ENCODE measurements around the gene LHX3. TPM values are rescaled to one million over a fixed set of nuclear protein-coding genes. Genes with fewer than 3 reads are reported as not detected.

Gene LHX3
- total RNA-seq, 1 donor from 2014 or later: not detected

- ATAC-seq (no peak), DNase-seq (ENCODE audit: low spot score) (no peak)
Measured at GRCh38 chr9:136194540-136194939, 10.4 kb downstream of the LHX3 start.

GRCh38 chr9:136193891-136194279, 11.0 kb downstream of the LHX3 start:
- no peak for DNase-seq (ENCODE audit: low spot score)
- no peak for ATAC-seq

- ATAC-seq (no peak), DNase-seq (ENCODE audit: low spot score) (no peak)
Measured at GRCh38 chr9:136193127-136193890, 11.6 kb downstream of the LHX3 start.

- DNase-seq (ENCODE audit: low spot score): no peak
- no peak for ATAC-seq
Measured at GRCh38 chr9:136192289-136193126, 12.4 kb downstream of the LHX3 start.

GRCh38 chr9:136191960-136192286, 13.0 kb downstream of the LHX3 start:
- no peak for ATAC-seq
- no peak for DNase-seq (ENCODE audit: low spot score)

GRCh38 chr9:136191099-136191959, 13.6 kb downstream of the LHX3 start:
- DNase-seq (ENCODE audit: low spot score) (no peak), ATAC-seq (no peak)

- ATAC-seq (no peak), DNase-seq (ENCODE audit: low spot score) (no peak)
Measured at GRCh38 chr9:136190656-136191055, 14.3 kb downstream of the LHX3 start.

- ATAC-seq (no peak), DNase-seq (ENCODE audit: low spot score) (no peak)
Measured at GRCh38 chr9:136190237-136190601, 14.7 kb downstream of the LHX3 start.

- ATAC-seq: no peak
- no peak for DNase-seq (ENCODE audit: low spot score)
Measured at GRCh38 chr9:136189394-136190236, 15.3 kb downstream of the LHX3 start.

GRCh38 chr9:136187683-136188586, 17.0 kb downstream of the LHX3 start:
- no peak for ATAC-seq
- no peak for DNase-seq (ENCODE audit: low spot score)

- DNase-seq (ENCODE audit: low spot score) (no peak), ATAC-seq (no peak)
Measured at GRCh38 chr9:136187197-136187596, 17.7 kb downstream of the LHX3 start.

- DNase-seq (ENCODE audit: low spot score): no peak
- ATAC-seq: no peak
Measured at GRCh38 chr9:136186386-136186785, 18.5 kb downstream of the LHX3 start.

GRCh38 chr9:136185596-136186366, 19.1 kb downstream of the LHX3 start:
- no peak for DNase-seq (ENCODE audit: low spot score)
- no peak for ATAC-seq

- ATAC-seq (no peak), DNase-seq (ENCODE audit: low spot score) (no peak)
Measured at GRCh38 chr9:136185066-136185465, 19.9 kb downstream of the LHX3 start.

GRCh38 chr9:136182850-136183422, 22.0 kb downstream of the LHX3 start:
- DNase-seq (ENCODE audit: low spot score): no peak
- ATAC-seq: no peak

GRCh38 chr9:136182420-136182787, 22.5 kb downstream of the LHX3 start:
- no peak for ATAC-seq

GRCh38 chr9:136181784-136182419, 23.0 kb downstream of the LHX3 start:
- no peak for DNase-seq (ENCODE audit: low spot score)
- no peak for ATAC-seq

More at GRCh38 chr9:136182420-136182787, 22.5 kb downstream of the LHX3 start:
- DNase-seq (ENCODE audit: low spot score): no peak

GRCh38 chr9:136180586-136180985, 24.3 kb downstream of the LHX3 start:
- ATAC-seq (no peak), DNase-seq (ENCODE audit: low spot score) (no peak)
